Measurements from ENCODE around the gene ERG28.

ERG28 gene

DNA sequence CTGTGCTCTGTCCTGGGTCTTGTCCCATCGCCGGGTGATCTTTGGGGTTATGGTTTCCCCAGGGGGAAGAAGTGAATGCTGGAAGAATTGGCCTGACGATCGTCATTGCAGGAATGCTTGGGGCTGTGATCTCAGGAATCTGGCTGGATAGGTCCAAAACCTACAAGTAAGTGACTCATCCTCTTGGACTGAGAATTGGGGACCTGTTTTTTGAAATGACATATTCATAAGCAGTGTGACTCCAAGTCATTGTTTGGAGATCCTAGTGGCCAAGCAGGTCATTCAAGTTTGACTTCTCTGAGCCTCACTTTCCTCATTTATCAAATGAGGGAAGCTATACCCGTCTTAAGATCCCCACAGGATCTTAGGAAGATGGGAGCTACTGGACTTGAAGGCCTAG is 25.8 kb downstream of the ERG28 start:
- Histone ChIP-seq H3K9me3 (ENCODE audit: control insufficient read depth, low read length) (no peaks in the 10 kb centered on the region), H3K36me3 (ENCODE audit: control insufficient read depth, insufficient read depth, low read length) (no peaks in the 10 kb centered on the region), H3K27me3 (ENCODE audit: control insufficient read depth, insufficient read depth, low read length) (peaks cover 10% of the 10 kb centered on the region), H3K4me3 (ENCODE audit: low read length) (no peak overlapping the region), H3K9ac (ENCODE audit: low read length) (no peak overlapping the region), H3K4me1 (ENCODE audit: control insufficient read depth, insufficient read depth, low read length) (no peaks in the 10 kb centered on the region)

DNA sequence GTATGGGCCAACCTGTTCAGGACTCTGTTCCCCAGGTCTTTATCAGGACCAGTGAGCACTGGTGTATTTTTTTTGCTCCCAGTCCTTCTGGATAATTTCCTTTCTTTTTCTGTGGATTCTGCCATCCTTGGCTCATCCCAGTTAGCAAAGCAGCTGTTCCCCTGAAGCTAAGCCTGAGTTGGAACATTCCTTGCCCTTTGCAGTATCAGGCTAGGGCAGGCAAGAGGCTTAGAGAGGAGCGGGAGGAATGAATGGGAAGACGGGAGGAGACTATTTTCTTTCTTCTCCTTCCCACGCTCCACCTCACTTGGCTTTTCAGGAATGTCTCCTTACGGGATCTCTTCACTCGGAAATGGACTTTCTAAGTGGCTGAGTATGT is 29.2 kb downstream of the ERG28 start:
- Histone ChIP-seq H3K27me3 (ENCODE audit: control insufficient read depth, insufficient read depth, low read length) (peaks cover 10% of the 10 kb centered on the region), H3K9me3 (ENCODE audit: control insufficient read depth, low read length) (no peaks in the 10 kb centered on the region), H3K4me3 (ENCODE audit: low read length) (no peak overlapping the region), H3K4me1 (ENCODE audit: control insufficient read depth, insufficient read depth, low read length) (no peaks in the 10 kb centered on the region), H3K9ac (ENCODE audit: low read length) (no peak overlapping the region), H3K36me3 (ENCODE audit: control insufficient read depth, insufficient read depth, low read length) (no peaks in the 10 kb centered on the region)

- no peaks in the 10 kb centered on the region for H3K36me3 ChIP-seq (ENCODE audit: control insufficient read depth, insufficient read depth, low read length)
- H3K9ac ChIP-seq (ENCODE audit: low read length): no peak overlapping the region
- H3K4me3 ChIP-seq (ENCODE audit: low read length): no peak overlapping the region
- H3K9me3 ChIP-seq (ENCODE audit: control insufficient read depth, low read length): no peaks in the 10 kb centered on the region
- H3K4me1 ChIP-seq (ENCODE audit: control insufficient read depth, insufficient read depth, low read length): no peaks in the 10 kb centered on the region
- H3K27me3 ChIP-seq (ENCODE audit: control insufficient read depth, insufficient read depth, low read length): peaks cover 10% of the 10 kb centered on the region
These were observed 29.8 kb downstream of the ERG28 start for GRCh38 chr14:75630695-75631452.

DNA sequence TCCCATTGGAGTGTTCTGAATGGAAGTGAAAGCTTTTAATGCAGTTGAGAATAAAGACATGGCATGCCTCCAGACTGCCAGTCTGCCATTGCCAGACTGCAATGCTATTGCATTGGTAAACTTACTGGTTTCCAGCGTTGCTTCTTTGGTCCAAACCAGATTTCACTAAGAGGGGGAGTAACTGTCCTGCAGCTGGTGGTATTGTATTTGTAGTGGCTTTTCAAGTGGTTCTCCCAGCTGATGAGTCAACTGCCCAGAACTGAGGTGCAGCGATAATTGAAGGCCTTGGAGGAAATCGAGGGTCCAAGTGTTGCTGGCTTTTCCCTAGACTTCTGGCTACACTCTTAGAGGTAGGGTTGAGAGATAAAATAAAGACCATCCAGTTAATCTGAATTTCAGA is 31.9 kb downstream of the ERG28 start:
- H3K27me3 ChIP-seq (ENCODE audit: control insufficient read depth, insufficient read depth, low read length): peaks cover 10% of the 10 kb centered on the region

GRCh38 chr14:75627406-75627805 is 33.3 kb downstream of the ERG28 start:
- Histone ChIP-seq H3K27me3 (ENCODE audit: control insufficient read depth, insufficient read depth, low read length) (peaks cover 16% of the 10 kb centered on the region), H3K4me1 (ENCODE audit: control insufficient read depth, insufficient read depth, low read length) (no peaks in the 10 kb centered on the region), H3K4me3 (ENCODE audit: low read length) (no peak overlapping the region)

More for the DNA sequence above, 31.9 kb downstream of the ERG28 start:
- Histone ChIP-seq H3K36me3 (ENCODE audit: control insufficient read depth, insufficient read depth, low read length) (no peaks in the 10 kb centered on the region), H3K9me3 (ENCODE audit: control insufficient read depth, low read length) (no peaks in the 10 kb centered on the region), H3K4me3 (ENCODE audit: low read length) (no peak overlapping the region), H3K4me1 (ENCODE audit: control insufficient read depth, insufficient read depth, low read length) (no peaks in the 10 kb centered on the region), H3K9ac (ENCODE audit: low read length) (no peak overlapping the region)

DNA sequence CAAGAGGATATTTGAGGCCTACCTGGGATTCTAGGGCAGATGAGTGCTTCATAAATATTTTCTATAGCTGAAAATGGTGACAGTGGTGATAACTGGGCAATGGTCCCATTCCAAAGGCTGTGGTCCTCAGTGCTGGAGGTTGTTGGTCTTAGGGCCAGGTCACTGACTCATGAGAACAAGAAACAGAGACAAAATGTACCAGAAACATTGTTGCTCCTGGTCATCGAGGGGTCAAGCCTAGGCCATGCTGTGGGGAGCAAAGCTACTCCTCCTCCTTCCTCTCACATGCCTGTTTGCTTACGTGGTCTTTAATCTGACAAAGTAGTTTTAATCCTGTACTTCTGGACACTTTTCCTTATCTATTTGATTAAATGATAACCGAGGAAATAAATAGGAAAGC is 33.8 kb downstream of the ERG28 start:
- Histone ChIP-seq H3K36me3 (ENCODE audit: control insufficient read depth, insufficient read depth, low read length) (no peaks in the 10 kb centered on the region), H3K4me1 (ENCODE audit: control insufficient read depth, insufficient read depth, low read length) (no peaks in the 10 kb centered on the region), H3K9ac (ENCODE audit: low read length) (no peak overlapping the region), H3K27me3 (ENCODE audit: control insufficient read depth, insufficient read depth, low read length) (peaks cover 16% of the 10 kb centered on the region), H3K9me3 (ENCODE audit: control insufficient read depth, low read length) (no peaks in the 10 kb centered on the region), H3K4me3 (ENCODE audit: low read length) (no peak overlapping the region)

More at GRCh38 chr14:75627406-75627805, 33.3 kb downstream of the ERG28 start:
- Histone ChIP-seq H3K36me3 (ENCODE audit: control insufficient read depth, insufficient read depth, low read length) (no peaks in the 10 kb centered on the region), H3K9me3 (ENCODE audit: control insufficient read depth, low read length) (no peaks in the 10 kb centered on the region), H3K9ac (ENCODE audit: low read length) (no peak overlapping the region)

- no peaks in the 10 kb centered on the region for H3K4me1 ChIP-seq (ENCODE audit: control insufficient read depth, insufficient read depth, low read length)
- H3K27me3 ChIP-seq (ENCODE audit: control insufficient read depth, insufficient read depth, low read length): peaks cover 11% of the 10 kb centered on the region
- no peaks in the 10 kb centered on the region for H3K9me3 ChIP-seq (ENCODE audit: control insufficient read depth, low read length)
- no peaks in the 10 kb centered on the region for H3K36me3 ChIP-seq (ENCODE audit: control insufficient read depth, insufficient read depth, low read length)
- no peak overlapping the region for H3K4me3 ChIP-seq (ENCODE audit: low read length)
- no peak overlapping the region for H3K9ac ChIP-seq (ENCODE audit: low read length)
These were observed 34.3 kb downstream of the ERG28 start for GRCh38 chr14:75626396-75626795.

DNA sequence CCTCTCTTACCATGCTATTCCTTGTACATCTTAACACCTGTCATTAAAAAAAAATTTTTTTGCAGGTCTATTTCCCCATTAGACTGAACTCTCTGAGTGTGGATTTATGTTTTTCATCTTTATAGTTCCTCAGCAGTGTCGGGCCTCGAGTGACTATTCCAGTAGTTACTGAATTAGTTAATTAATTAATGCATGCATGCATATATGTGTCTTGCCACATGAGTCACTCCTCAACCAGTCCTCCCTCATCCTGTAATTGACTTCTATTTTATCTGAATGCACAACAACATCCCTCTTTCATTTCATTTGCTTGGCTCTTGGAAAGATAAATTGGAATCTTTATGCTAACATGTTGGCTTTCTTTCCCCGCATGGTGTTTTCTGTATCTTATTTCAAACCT is 35.6 kb downstream of the ERG28 start:
- H3K9me3 ChIP-seq (ENCODE audit: control insufficient read depth, low read length): no peaks in the 10 kb centered on the region

DNA sequence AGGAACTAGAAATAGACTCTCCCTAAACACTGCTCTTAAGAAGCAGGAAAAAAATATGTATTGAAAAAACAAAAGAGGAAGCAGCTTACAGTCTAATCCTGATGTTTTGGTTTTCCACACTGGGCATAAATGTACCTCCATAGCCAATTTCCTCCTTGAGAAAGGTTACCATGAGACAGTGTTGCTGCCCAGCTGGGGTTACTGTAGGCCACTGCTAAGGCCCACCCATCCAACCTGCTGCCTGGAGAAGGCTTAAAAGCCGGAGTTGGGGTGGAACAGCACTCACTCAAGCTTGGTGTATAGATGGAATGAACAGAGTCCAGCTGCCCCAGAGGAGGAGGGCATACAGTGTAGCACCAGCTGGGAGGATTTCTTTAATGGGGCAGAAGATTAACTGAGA is 41.1 kb downstream of the ERG28 start:
- H3K4me1 ChIP-seq (ENCODE audit: control insufficient read depth, insufficient read depth, low read length): no peaks in the 10 kb centered on the region
- no peaks in the 10 kb centered on the region for H3K36me3 ChIP-seq (ENCODE audit: control insufficient read depth, insufficient read depth, low read length)
- no peak overlapping the region for H3K4me3 ChIP-seq (ENCODE audit: low read length)
- no peaks in the 10 kb centered on the region for H3K9me3 ChIP-seq (ENCODE audit: control insufficient read depth, low read length)
- no peak overlapping the region for H3K9ac ChIP-seq (ENCODE audit: low read length)
- peaks cover 17% of the 10 kb centered on the region for H3K27me3 ChIP-seq (ENCODE audit: control insufficient read depth, insufficient read depth, low read length)

More for the DNA sequence above, 35.6 kb downstream of the ERG28 start:
- Histone ChIP-seq H3K4me1 (ENCODE audit: control insufficient read depth, insufficient read depth, low read length) (no peaks in the 10 kb centered on the region), H3K4me3 (ENCODE audit: low read length) (no peak overlapping the region), H3K9ac (ENCODE audit: low read length) (no peak overlapping the region), H3K27me3 (ENCODE audit: control insufficient read depth, insufficient read depth, low read length) (peaks cover 6% of the 10 kb centered on the region), H3K36me3 (ENCODE audit: control insufficient read depth, insufficient read depth, low read length) (no peaks in the 10 kb centered on the region)

DNA sequence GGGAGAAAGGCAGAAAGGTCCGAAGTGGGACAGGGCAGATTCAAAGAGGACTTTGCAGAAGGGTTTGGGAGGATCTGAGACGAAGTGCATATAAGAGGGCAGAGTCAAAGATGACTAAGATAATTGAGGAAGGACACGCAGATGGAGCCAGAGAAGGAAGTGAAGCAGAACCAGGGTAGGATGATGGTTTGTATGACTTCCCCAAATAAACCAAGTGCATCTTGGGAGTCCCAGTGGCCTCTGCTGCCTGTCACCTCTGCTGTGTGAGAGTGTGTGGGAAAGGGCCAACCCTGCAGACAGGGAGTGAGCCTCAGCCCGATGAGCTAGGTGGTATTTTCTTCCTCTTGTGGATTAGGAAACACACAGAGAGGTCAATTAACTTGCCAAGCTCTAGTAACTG is 45.5 kb downstream of the ERG28 start:
- Histone ChIP-seq H3K9me3 (ENCODE audit: control insufficient read depth, low read length) (no peaks in the 10 kb centered on the region), H3K9ac (ENCODE audit: low read length) (no peak overlapping the region), H3K27me3 (ENCODE audit: control insufficient read depth, insufficient read depth, low read length) (peaks cover 11% of the 10 kb centered on the region), H3K4me1 (ENCODE audit: control insufficient read depth, insufficient read depth, low read length) (no peaks in the 10 kb centered on the region), H3K36me3 (ENCODE audit: control insufficient read depth, insufficient read depth, low read length) (no peaks in the 10 kb centered on the region), H3K4me3 (ENCODE audit: low read length) (no peak overlapping the region)

DNA sequence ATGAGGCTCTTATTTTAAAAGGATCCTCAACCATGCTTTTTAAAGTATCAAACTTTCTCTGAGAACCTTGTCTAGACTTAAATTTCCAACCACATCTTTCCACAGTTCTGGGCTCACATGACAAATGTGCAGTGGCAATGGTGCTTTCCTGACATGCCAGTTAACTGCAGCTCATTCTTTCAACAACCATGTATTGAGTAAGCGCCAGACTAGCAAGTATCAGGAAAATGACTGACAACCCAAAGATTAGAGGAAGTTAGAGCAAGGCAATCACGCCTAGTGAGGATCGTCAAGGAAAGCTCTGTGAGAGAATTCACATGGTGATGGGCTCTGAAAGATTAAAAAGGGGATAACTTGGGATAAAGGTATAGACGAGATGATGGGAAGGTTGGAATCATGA is 46.5 kb downstream of the ERG28 start:
- Histone ChIP-seq H3K9me3 (ENCODE audit: control insufficient read depth, low read length) (no peaks in the 10 kb centered on the region), H3K27me3 (ENCODE audit: control insufficient read depth, insufficient read depth, low read length) (peaks cover 14% of the 10 kb centered on the region), H3K4me3 (ENCODE audit: low read length) (no peak overlapping the region), H3K9ac (ENCODE audit: low read length) (no peak overlapping the region), H3K4me1 (ENCODE audit: control insufficient read depth, insufficient read depth, low read length) (no peaks in the 10 kb centered on the region), H3K36me3 (ENCODE audit: control insufficient read depth, insufficient read depth, low read length) (no peaks in the 10 kb centered on the region)

GRCh38 chr14:75612157-75612556 is 48.5 kb downstream of the ERG28 start:
- H3K9ac ChIP-seq (ENCODE audit: low read length): no peak overlapping the region
- no peaks in the 10 kb centered on the region for H3K4me1 ChIP-seq (ENCODE audit: control insufficient read depth, insufficient read depth, low read length)
- H3K36me3 ChIP-seq (ENCODE audit: control insufficient read depth, insufficient read depth, low read length): no peaks in the 10 kb centered on the region
- H3K9me3 ChIP-seq (ENCODE audit: control insufficient read depth, low read length): no peaks in the 10 kb centered on the region
- no peak overlapping the region for H3K4me3 ChIP-seq (ENCODE audit: low read length)
- peaks cover 24% of the 10 kb centered on the region for H3K27me3 ChIP-seq (ENCODE audit: control insufficient read depth, insufficient read depth, low read length)

DNA sequence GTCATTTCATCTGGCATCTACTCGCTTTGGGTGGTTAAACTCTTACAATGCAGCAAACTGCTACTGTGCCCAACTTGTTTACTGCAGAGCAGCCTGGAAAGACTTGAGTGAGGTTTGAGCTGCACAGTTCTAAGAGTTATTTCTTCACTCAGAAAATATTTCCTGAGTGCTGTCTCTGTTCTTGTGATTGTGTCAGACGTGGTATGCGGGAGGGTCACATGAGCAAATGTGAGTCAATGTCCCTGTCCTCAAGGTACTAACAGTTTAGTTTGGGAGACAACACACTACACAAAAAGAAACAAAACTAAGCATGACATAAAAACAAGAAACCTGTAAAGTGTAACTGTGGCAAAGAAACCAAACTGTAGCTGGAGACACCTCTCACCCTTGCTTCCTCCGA is 49.8 kb downstream of the ERG28 start:
- no peaks in the 10 kb centered on the region for H3K36me3 ChIP-seq (ENCODE audit: control insufficient read depth, insufficient read depth, low read length)
- H3K4me3 ChIP-seq (ENCODE audit: low read length): no peak overlapping the region
- no peak overlapping the region for H3K9ac ChIP-seq (ENCODE audit: low read length)
- peaks cover under 1% of the 10 kb centered on the region for H3K4me1 ChIP-seq (ENCODE audit: control insufficient read depth, insufficient read depth, low read length)
- H3K27me3 ChIP-seq (ENCODE audit: control insufficient read depth, insufficient read depth, low read length): peaks cover 22% of the 10 kb centered on the region
- no peaks in the 10 kb centered on the region for H3K9me3 ChIP-seq (ENCODE audit: control insufficient read depth, low read length)

All from mucosa of stomach (tissue), 1 donor.